Neuron (in vitro differentiated cells): Measurements from ENCODE around the gene PHF3.
A peak's percentile ranks its signal among the peaks of the same experiment; 100 is the strongest.

Experiments
- H2AFZ ChIP-seq: one replicate; pipeline ENCODE4 v1.6.1; 2013; ENCODE audit warnings: low read depth, mild to moderate bottlenecking, inconsistent platforms, low read length, moderate library complexity
- H3K27me3 ChIP-seq: one replicate; pipeline ENCODE4 v1.6.1; 2013; ENCODE audit warnings: low read length; ENCODE audit not compliant: insufficient read depth
- H3K36me3 ChIP-seq: one replicate; pipeline ENCODE4 v1.6.1; 2013; ENCODE audit warnings: low read length; ENCODE audit not compliant: insufficient read depth
- H3K4me1 ChIP-seq: one replicate; pipeline ENCODE4 v1.6.1; 2013; ENCODE audit warnings: low read length; ENCODE audit not compliant: insufficient read depth
- H3K4me3 ChIP-seq: 2 replicates; pipeline ENCODE4 v1.5.1; 2013; ENCODE audit warnings: mild to moderate bottlenecking, low read length, moderate library complexity
- H3K9me3 ChIP-seq: one replicate; pipeline ENCODE4 v1.6.1; 2013; ENCODE audit warnings: low read length

Gene PHF3

GRCh38 chr6:63635588-63636517, at the start of gene PHF3:
TSS of gene PHF3 (plus strand) at chr6:63635802. CDS start at chr6:63646552, 10,750 bp downstream.
- Histone ChIP-seq H3K27me3 (no peaks in the 10 kb centered on the region), H3K4me3 (peak within 1 kb of the TSS; percentile 69), H3K36me3 (no peaks in the 10 kb centered on the region), H3K9me3 (no peaks in the 10 kb centered on the region), H3K4me1 (peaks cover 36% of the 10 kb centered on the region), H2AFZ (peak within 1 kb of the TSS; percentile 90)

- H3K27me3 ChIP-seq: no peaks in the 10 kb centered on the region
- no peak overlapping the region for H2AFZ ChIP-seq
- no peak overlapping the region for H3K4me3 ChIP-seq
- no peaks in the 10 kb centered on the region for H3K9me3 ChIP-seq
- H3K4me1 ChIP-seq: peaks cover 14% of the 10 kb centered on the region
- no peaks in the 10 kb centered on the region for H3K36me3 ChIP-seq
These were observed 45.6 kb upstream of the PHF3 start for GRCh38 chr6:63589952-63590411.

DNA sequence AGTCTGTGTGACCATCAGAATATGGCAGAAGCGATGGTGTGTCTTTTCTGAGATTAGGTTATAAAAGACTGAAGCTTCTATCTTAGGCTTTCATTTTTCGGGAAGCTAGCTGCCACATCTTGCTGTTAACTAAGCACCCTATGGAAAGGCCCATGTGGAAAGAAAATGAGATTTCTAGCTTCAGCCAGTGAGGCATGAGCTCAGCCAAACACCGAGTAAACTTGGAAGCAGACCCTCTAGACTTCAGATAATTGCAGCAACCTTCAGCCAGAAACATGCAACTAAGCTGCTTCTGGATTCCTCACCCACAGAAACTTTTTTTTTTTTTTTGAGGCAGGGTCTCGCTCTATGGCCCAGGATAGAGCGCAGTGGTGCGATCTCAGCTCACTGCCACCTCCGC, 42.7 kb upstream of the PHF3 start:
- no peaks in the 10 kb centered on the region for H3K36me3 ChIP-seq
- no peaks in the 10 kb centered on the region for H3K27me3 ChIP-seq
- H3K4me3 ChIP-seq: no peak overlapping the region
- H2AFZ ChIP-seq: no peak overlapping the region
- H3K9me3 ChIP-seq: no peaks in the 10 kb centered on the region
- peaks cover 14% of the 10 kb centered on the region for H3K4me1 ChIP-seq

- no peaks in the 10 kb centered on the region for H3K27me3 ChIP-seq
- no peaks in the 10 kb centered on the region for H3K9me3 ChIP-seq
- H2AFZ ChIP-seq: peak overlapping the region; percentile 83
- peak overlapping the region; percentile 55 for H3K4me3 ChIP-seq
- H3K4me1 ChIP-seq: no peaks in the 10 kb centered on the region
- no peaks in the 10 kb centered on the region for H3K36me3 ChIP-seq
These were observed 38.2 kb upstream of the PHF3 start for GRCh38 chr6:63597141-63598048.

- no peaks in the 10 kb centered on the region for H3K27me3 ChIP-seq
- H3K36me3 ChIP-seq: no peaks in the 10 kb centered on the region
- no peaks in the 10 kb centered on the region for H3K4me1 ChIP-seq
- H3K9me3 ChIP-seq: no peaks in the 10 kb centered on the region
- peak overlapping the region; percentile 55 for H3K4me3 ChIP-seq
- H2AFZ ChIP-seq: peak overlapping the region; percentile 83
These were observed 37.3 kb upstream of the PHF3 start for GRCh38 chr6:63598049-63599036.

GRCh38 chr6:63599243-63599642, 36.4 kb upstream of the PHF3 start:
- peak overlapping the region; percentile 83 for H2AFZ ChIP-seq
- no peaks in the 10 kb centered on the region for H3K4me1 ChIP-seq
- no peaks in the 10 kb centered on the region for H3K9me3 ChIP-seq
- no peaks in the 10 kb centered on the region for H3K36me3 ChIP-seq
- peak overlapping the region; percentile 55 for H3K4me3 ChIP-seq
- H3K27me3 ChIP-seq: no peaks in the 10 kb centered on the region

DNA sequence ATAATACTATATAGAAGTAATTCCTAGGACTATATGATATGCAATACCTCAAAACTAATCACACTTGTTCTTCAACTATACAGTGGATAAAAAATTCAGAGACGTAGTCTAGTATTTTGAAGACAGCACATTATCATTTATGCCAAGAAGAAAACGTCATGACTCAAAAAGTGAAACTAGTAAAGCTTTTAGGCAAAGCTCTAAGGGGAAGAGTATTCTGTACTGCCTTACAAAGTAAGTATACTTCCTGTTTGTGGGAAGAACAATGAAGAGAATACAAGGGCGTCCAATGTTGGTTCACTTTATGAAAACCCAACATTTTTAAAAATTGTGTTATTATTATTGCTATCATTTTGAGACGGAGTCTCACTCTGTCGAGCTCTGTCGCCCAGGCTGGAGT, 35.5 kb upstream of the PHF3 start:
- H3K36me3 ChIP-seq: no peaks in the 10 kb centered on the region
- no peak overlapping the region for H2AFZ ChIP-seq
- H3K9me3 ChIP-seq: no peaks in the 10 kb centered on the region
- H3K4me3 ChIP-seq: no peak overlapping the region
- no peaks in the 10 kb centered on the region for H3K27me3 ChIP-seq
- H3K4me1 ChIP-seq: no peaks in the 10 kb centered on the region

DNA sequence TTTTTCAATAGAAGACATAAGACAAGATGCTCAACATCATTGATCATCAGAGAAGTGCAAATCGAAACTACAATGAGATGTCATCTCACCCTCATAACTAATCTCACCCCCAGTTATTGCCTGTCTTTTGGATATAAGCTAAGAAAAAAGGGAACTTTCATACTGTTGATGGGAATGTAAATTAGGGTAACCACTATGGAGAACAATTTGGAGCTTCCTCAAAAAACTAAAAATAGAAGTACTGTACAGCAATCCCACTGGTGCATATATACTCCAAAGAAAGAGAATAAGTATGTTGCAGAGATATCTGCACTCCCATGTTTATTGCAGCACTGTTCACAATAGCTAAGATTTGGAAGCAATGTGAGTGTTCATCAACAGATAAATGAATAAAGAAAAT, 26.4 kb upstream of the PHF3 start:
- H3K9me3 ChIP-seq: no peaks in the 10 kb centered on the region
- no peaks in the 10 kb centered on the region for H3K4me1 ChIP-seq
- no peaks in the 10 kb centered on the region for H3K36me3 ChIP-seq
- H3K4me3 ChIP-seq: no peak overlapping the region
- no peaks in the 10 kb centered on the region for H3K27me3 ChIP-seq
- no peak overlapping the region for H2AFZ ChIP-seq

DNA sequence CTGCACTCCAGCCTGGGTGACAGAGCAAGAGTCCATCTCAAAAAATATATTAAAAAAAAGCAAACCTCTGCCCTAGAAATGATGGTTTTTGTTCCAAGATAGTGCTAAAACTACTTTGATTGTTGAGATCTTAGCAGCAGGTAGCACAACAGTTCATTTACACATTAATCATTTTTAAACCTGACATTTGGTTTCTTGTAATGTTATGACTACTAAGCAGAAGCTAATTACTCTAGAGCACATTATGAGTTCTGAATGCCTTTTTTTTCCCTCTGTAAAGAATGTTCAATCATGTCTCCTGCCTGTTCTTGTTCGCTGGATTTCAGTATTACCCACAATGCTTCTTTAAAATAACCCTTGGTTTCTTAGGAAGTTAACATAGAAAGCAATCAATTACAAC, 24.7 kb upstream of the PHF3 start:
- no peak overlapping the region for H3K4me3 ChIP-seq
- no peak overlapping the region for H2AFZ ChIP-seq
- H3K4me1 ChIP-seq: no peaks in the 10 kb centered on the region
- H3K36me3 ChIP-seq: no peaks in the 10 kb centered on the region
- no peaks in the 10 kb centered on the region for H3K9me3 ChIP-seq
- no peaks in the 10 kb centered on the region for H3K27me3 ChIP-seq

GRCh38 chr6:63611560-63611959, 24.0 kb upstream of the PHF3 start:
- Histone ChIP-seq H3K27me3 (no peaks in the 10 kb centered on the region), H3K4me1 (no peaks in the 10 kb centered on the region), H2AFZ (no peak overlapping the region), H3K4me3 (no peak overlapping the region), H3K36me3 (no peaks in the 10 kb centered on the region), H3K9me3 (no peaks in the 10 kb centered on the region)

- Histone ChIP-seq H3K9me3 (no peaks in the 10 kb centered on the region), H3K27me3 (no peaks in the 10 kb centered on the region), H2AFZ (no peak overlapping the region), H3K36me3 (no peaks in the 10 kb centered on the region), H3K4me1 (no peaks in the 10 kb centered on the region), H3K4me3 (no peak overlapping the region)
These were observed 20.0 kb upstream of the PHF3 start for GRCh38 chr6:63615590-63615989.

- H2AFZ ChIP-seq: no peak overlapping the region
- no peak overlapping the region for H3K4me3 ChIP-seq
- no peaks in the 10 kb centered on the region for H3K4me1 ChIP-seq
- no peaks in the 10 kb centered on the region for H3K36me3 ChIP-seq
- H3K27me3 ChIP-seq: no peaks in the 10 kb centered on the region
- H3K9me3 ChIP-seq: no peaks in the 10 kb centered on the region
These were observed 11.5 kb upstream of the PHF3 start for GRCh38 chr6:63624091-63624490.
